Activated T-cell treated with anti-CD3 and anti-CD28 coated beads, Interleukin-2, amount 50 U/mL, for 24 hours (primary cell): ENCODE results near the gene CCN2.
"Not testable (repeated sequence)": the region's sequence is repeated elsewhere in the genome, so short reads cannot be mapped to it uniquely, and the experiment has no call there.

Experiments used
- DNase-seq: peaks from one replicate; pipeline ENCODE4 v3.0.0-alpha.2; 2020
- H3K27ac Mint-ChIP-seq: 2 replicates; pipeline ENCODE4 v1.8.0; 2020; ENCODE audit warnings: mild to moderate bottlenecking, mixed read lengths
- H3K27me3 Mint-ChIP-seq: 2 replicates; pipeline ENCODE4 v1.8.0; 2020; ENCODE audit warnings: mixed read lengths
- H3K36me3 Mint-ChIP-seq: 2 replicates; pipeline ENCODE4 v1.8.0; 2020; ENCODE audit warnings: low read depth, mixed read lengths
- H3K4me1 Mint-ChIP-seq: 2 replicates; pipeline ENCODE4 v1.8.0; 2020; ENCODE audit warnings: low read depth, mixed read lengths
- H3K4me3 Mint-ChIP-seq: 2 replicates; pipeline ENCODE4 v1.8.0; 2020; ENCODE audit warnings: mild to moderate bottlenecking, moderate library complexity, mixed read lengths
- H3K9me3 Mint-ChIP-seq: 2 replicates; pipeline ENCODE4 v1.8.0; 2020; ENCODE audit warnings: mixed read lengths

Gene CCN2

GRCh38 chr6:131936156-131936555, 15.0 kb downstream of the CCN2 start:
- Mint-ChIP-seq H3K27ac (no peak overlapping the region), H3K27me3 (peaks cover 22% of the 10 kb centered on the region), H3K9me3 (no peaks in the 10 kb centered on the region), H3K36me3 (no peaks in the 10 kb centered on the region), H3K4me1 (no peaks in the 10 kb centered on the region), H3K4me3 (no peak overlapping the region)
- no peak for DNase-seq

DNA sequence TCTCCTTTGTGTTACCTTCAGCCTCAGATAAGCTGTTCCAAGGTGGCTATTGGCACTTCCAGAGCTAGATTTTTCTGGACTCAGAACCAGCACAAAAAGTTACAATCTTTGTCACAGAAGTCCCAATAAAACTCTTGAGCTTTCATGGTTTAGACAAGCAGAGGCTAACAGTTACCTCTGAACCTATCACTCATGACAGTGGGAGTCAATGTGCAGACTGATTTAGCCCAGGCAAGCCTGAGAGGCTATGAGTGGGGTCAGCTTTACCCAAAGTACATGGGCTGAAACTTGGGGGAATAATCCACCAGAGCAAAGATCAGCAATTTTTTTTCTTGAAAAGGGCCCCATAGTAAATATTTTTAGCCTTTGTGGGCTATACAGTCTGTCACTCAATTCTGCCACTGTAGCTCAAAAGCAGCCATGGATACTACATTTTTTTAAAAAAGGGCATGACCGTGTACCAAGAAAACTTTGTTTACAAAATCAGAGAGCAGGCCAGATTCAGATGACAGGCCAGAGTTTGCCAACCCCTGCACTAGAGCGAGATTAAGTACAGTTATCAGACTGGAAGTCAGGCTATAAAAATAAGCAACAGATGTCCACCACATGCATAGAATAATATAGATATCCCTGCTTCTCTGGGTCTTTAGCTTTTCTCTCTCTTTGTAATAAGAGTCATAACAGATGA, 20.0 kb downstream of the CCN2 start:
- DNase-seq: no peak
- Mint-ChIP-seq H3K36me3 (no peaks in the 10 kb centered on the region), H3K27me3 (peaks cover 23% of the 10 kb centered on the region), H3K4me3 (no peak overlapping the region), H3K4me1 (no peaks in the 10 kb centered on the region), H3K27ac (no peak overlapping the region), H3K9me3 (no peaks in the 10 kb centered on the region)

DNA sequence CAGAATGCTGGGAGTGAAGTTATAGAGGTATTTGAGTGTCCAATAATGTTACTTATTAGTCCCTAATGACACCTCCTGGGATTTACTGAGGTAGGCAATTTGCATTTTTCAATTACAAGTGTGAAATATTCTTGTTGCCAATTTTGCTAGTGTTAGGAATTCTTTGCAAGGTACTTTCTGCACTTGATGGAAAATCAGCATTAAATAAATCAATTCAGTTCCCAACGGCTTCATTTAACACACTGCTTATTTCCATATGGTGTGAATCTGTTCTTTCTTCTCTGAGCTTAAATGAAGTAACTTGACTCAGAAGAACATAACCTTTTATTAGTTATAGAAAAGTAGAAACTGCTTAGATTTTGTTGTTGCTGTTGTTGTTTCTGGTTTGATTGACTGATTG, 21.2 kb downstream of the CCN2 start:
- H3K27ac Mint-ChIP-seq: no peak overlapping the region
- no peak overlapping the region for H3K4me3 Mint-ChIP-seq
- H3K4me1 Mint-ChIP-seq: no peaks in the 10 kb centered on the region
- H3K9me3 Mint-ChIP-seq: no peaks in the 10 kb centered on the region
- DNase-seq: no peak
- peaks cover 16% of the 10 kb centered on the region for H3K27me3 Mint-ChIP-seq
- H3K36me3 Mint-ChIP-seq: no peaks in the 10 kb centered on the region

GRCh38 chr6:131929264-131929663, 21.9 kb downstream of the CCN2 start:
- no peaks in the 10 kb centered on the region for H3K9me3 Mint-ChIP-seq
- no peaks in the 10 kb centered on the region for H3K36me3 Mint-ChIP-seq
- H3K4me1 Mint-ChIP-seq: no peaks in the 10 kb centered on the region
- H3K27me3 Mint-ChIP-seq: peaks cover 16% of the 10 kb centered on the region
- no peak for DNase-seq
- no peak overlapping the region for H3K27ac Mint-ChIP-seq
- H3K4me3 Mint-ChIP-seq: no peak overlapping the region

DNA sequence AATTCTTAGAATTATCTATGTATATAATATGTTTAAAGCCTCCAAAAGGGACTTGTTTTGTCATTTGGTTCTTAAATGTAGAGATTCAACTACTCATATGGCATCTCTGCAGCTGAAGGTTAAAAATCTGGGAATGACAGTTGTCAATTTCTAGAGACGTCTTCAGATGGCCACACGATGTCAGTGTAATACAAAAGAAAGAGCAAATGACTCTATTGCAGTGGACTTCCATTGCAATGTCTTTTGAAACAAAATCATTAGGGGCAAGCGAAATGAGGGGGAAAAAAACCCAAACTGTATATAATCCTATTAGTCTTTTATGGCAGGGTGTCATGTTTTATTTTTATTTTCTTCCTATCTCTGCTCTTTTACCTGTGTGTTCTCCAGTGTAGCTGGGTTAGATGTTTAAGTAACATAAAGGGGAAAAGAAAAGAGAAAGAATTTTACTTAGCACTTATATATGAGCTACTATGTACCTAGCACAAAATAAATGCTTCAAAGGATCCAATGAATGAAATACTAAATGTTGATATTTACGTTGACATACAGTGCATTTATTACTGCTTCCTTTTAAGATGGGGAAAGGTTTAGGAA, 26.2 kb downstream of the CCN2 start:
- H3K4me1 Mint-ChIP-seq: no peaks in the 10 kb centered on the region

GRCh38 chr6:131923356-131923755, 27.8 kb downstream of the CCN2 start:
- Mint-ChIP-seq H3K27ac (no peak overlapping the region), H3K36me3 (no peaks in the 10 kb centered on the region), H3K9me3 (peaks cover 5% of the 10 kb centered on the region), H3K4me3 (no peak overlapping the region), H3K4me1 (no peaks in the 10 kb centered on the region), H3K27me3 (peaks cover 30% of the 10 kb centered on the region)
- DNase-seq: no peak

More for the DNA sequence above, 26.2 kb downstream of the CCN2 start:
- H3K9me3 Mint-ChIP-seq: peaks cover 5% of the 10 kb centered on the region
- H3K36me3 Mint-ChIP-seq: no peaks in the 10 kb centered on the region
- DNase-seq: no peak
- H3K27ac Mint-ChIP-seq: no peak overlapping the region
- peaks cover 17% of the 10 kb centered on the region for H3K27me3 Mint-ChIP-seq
- no peak overlapping the region for H3K4me3 Mint-ChIP-seq

DNA sequence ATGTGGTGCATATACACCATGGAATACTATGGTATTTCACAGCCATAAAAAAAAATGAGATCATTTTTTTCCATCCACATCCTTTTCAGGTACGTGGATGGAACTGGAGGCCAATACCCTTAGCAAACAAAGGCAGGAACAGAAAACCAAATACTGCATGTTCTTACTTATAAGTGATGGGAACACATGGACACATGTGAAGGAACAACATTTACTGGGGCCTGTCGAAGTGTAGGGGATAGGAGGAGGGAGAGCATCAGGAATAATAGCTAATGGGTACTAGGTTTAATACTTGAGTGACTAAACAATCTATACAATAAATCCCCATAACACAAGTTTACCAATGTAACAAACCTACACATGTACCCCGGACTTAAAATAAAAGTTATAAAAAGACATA, 30.5 kb downstream of the CCN2 start:
- peaks cover 15% of the 10 kb centered on the region for H3K4me1 Mint-ChIP-seq
- no peak overlapping the region for H3K27ac Mint-ChIP-seq
- DNase-seq: no peak
- no peak overlapping the region for H3K4me3 Mint-ChIP-seq
- H3K36me3 Mint-ChIP-seq: no peaks in the 10 kb centered on the region
- H3K27me3 Mint-ChIP-seq: peaks cover 54% of the 10 kb centered on the region
- peaks cover 5% of the 10 kb centered on the region for H3K9me3 Mint-ChIP-seq

DNA sequence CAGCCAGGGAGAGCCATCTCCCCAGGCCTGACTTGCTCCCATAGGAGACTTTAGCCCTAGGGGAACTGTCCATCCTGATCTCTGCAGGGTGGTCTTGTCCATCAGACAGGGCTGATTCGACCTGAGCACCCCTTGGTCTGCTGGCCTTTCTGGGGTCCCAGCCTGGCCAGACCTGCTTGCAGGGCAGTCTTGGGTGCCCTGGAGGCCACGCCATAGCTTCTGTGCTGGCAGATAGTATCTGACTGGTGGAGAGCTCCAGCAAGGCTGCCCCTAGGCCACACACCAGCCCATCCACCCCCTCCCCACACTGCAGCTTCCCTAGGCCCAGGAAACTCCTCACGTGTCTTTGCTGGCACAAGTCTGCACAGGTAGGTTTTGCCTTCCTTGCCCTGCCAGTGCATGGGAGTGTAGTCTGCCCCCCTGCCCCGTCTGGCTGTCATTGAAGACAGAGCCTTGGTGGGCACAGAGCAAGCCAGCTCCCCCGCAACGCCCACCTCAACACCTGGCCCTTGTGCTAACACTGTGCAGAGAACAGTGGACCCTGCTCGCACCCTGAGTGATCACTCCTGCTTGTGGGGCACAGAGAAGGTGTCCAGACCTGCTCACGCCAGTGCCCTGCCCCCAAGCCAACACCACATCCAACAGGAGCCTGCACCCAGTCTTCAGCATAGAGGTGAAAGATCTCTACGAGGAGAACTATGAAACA, 32.4 kb downstream of the CCN2 start:
- Mint-ChIP-seq H3K27me3 (peaks cover 69% of the 10 kb centered on the region), H3K4me3 (no peak overlapping the region), H3K36me3 (no peaks in the 10 kb centered on the region), H3K4me1 (peaks cover 17% of the 10 kb centered on the region), H3K9me3 (peaks cover 5% of the 10 kb centered on the region), H3K27ac (no peak overlapping the region)
- DNase-seq: no peak

DNA sequence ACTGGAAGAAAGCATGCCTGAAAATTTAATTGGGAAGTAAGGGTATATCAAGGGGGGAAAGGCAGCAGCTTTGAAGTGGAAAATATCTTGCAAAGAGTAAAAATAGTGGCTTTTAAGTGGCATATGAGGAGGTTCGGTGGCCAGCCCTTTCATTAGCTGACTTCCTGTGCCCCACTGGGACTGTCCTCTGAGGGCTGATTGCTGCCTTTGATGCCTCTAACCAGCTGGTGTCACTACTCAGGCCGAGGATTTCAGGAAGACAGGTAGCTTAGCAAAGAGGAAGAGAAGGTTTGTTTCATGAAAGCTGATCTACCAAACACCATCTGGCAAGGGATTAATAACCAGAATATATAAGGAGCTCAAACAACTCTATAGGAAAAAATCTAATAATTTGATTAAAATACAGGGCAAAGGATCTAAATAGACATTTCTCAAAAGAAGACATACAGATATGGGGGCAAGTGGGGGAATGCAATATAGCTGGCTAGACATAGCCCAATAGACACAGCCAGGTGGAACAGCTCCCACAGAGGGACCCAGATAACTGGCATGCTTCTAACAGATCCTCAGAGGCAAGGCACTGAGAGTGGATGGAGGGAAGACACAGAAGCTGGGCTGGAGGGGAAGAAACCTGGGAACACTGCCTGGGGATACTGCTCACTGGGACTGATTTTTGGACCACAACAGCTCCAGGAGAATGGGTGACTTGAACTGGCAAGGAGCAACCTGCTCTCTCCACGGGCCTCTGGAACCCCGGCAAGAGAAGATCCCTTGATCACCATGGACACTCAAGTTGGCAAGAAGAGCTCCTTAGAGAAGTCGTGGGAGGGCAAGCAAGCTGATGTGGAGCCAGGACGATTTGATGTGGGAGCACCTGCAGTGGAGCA, 33.2 kb downstream of the CCN2 start:
- no peaks in the 10 kb centered on the region for H3K9me3 Mint-ChIP-seq
- no peak for DNase-seq
- no peaks in the 10 kb centered on the region for H3K36me3 Mint-ChIP-seq
- peaks cover 77% of the 10 kb centered on the region for H3K27me3 Mint-ChIP-seq
- H3K4me3 Mint-ChIP-seq: no peak overlapping the region
- peaks cover 17% of the 10 kb centered on the region for H3K4me1 Mint-ChIP-seq
- H3K27ac Mint-ChIP-seq: no peak overlapping the region

DNA sequence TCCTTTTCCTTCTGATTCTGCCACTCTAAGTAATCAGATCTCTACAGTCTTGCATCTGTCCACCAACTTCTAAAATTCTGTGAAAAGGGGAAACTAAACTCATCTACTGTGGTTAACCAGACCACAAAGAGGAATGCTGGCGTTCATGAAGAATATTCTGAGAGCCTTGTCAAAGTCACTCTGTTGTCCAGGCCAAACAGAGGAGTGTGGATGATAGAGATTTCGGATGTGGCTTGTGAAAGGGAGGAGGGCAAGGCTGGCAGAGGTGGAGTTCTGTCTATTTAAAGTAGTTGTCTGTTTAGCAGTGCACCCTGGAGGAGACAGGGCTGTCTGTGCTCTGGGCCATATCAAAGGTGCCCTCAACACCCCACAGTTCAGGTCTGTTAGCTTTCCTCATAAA, 33.9 kb downstream of the CCN2 start:
- H3K36me3 Mint-ChIP-seq: no peaks in the 10 kb centered on the region
- peaks cover 18% of the 10 kb centered on the region for H3K4me1 Mint-ChIP-seq
- H3K27ac Mint-ChIP-seq: no peak overlapping the region
- no peak for DNase-seq
- no peak overlapping the region for H3K4me3 Mint-ChIP-seq
- H3K27me3 Mint-ChIP-seq: peaks cover 79% of the 10 kb centered on the region
- no peaks in the 10 kb centered on the region for H3K9me3 Mint-ChIP-seq

GRCh38 chr6:131916847-131917246, 34.3 kb downstream of the CCN2 start:
- no peak for DNase-seq
- Mint-ChIP-seq H3K27me3 (peaks cover 79% of the 10 kb centered on the region), H3K4me1 (peaks cover 20% of the 10 kb centered on the region), H3K4me3 (no peak overlapping the region), H3K9me3 (no peaks in the 10 kb centered on the region), H3K27ac (no peak overlapping the region), H3K36me3 (no peaks in the 10 kb centered on the region)

DNA sequence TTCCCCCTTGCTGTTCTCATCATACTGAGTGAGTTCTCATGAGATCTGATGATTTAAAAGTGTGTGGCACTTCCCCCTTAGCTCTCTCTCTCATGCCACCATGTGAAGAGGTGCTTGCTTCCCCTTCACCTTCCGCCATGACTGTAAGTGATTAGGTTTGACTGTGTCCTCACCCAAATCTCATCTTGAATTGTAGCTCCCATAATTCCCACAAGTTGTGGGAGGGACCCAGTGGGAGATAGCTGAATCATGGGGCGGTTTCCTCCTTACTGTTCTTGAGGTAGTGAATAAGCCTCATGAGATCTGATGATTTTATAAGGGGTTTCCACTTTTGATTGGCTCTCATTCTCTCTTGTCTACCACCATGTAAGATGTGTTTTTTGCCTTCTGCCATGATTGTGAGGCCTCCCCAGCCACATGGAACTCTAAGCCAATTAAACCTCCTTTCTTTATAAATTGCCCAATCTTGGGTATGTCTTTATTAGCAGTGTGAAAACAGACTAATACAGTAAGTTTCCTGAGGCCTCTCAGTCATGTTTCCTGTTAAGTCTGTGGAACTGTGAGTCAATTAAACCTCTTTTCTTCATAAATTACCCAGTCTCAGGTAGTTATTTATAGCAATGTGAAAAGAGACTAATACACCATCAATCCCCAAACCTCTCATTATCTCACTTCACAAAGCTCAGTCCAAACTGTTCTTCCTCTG, 34.9 kb downstream of the CCN2 start:
- not testable (repeated sequence) for H3K27ac Mint-ChIP-seq, DNase-seq, H3K4me3 Mint-ChIP-seq, H3K36me3 Mint-ChIP-seq, H3K9me3 Mint-ChIP-seq
- peaks cover 82% of the 10 kb centered on the region for H3K27me3 Mint-ChIP-seq
- H3K4me1 Mint-ChIP-seq: peaks cover 20% of the 10 kb centered on the region

GRCh38 chr6:131914967-131915751, 36.0 kb downstream of the CCN2 start:
- Mint-ChIP-seq H3K9me3 (no peaks in the 10 kb centered on the region), H3K27ac (no peak overlapping the region), H3K4me3 (no peak overlapping the region), H3K27me3 (peaks cover 84% of the 10 kb centered on the region), H3K36me3 (no peaks in the 10 kb centered on the region), H3K4me1 (peaks cover 22% of the 10 kb centered on the region)
- peak; percentile 42 for DNase-seq
